Thyroid gland (tissue), 4 donors: ENCODE measurements around the gene LEUTX. TPM values are rescaled to one million over a fixed set of nuclear protein-coding genes. Genes with fewer than 3 reads are reported as not detected.
"Not testable (repeated sequence)": the region's sequence is repeated elsewhere in the genome, so short reads cannot be mapped to it uniquely, and the experiment has no call there.

Source experiments
- DNase-seq, 2 donors: peaks; one replicate each; pipeline ENCODE4 v3.0.0-alpha.2; 2019
- H3K27ac ChIP-seq, 3 donors: fragments of 200-600 bp; sonication (generic); 1 replicate in 2 of 3; 2 replicates in 1 of 3; pipeline ENCODE4 v1.5.1; 2016 to 2019; ENCODE audit warnings: mild to moderate bottlenecking in 1 of 3, moderate library complexity in 1 of 3
- H3K27me3 ChIP-seq: fragments of 200-600 bp; sonication (generic); one replicate; pipeline ENCODE4 v1.5.1; 2019
- H3K36me3 ChIP-seq, 2 donors: fragments of 200-600 bp; sonication (generic); one replicate each; pipeline ENCODE4 v1.5.1; 2016 to 2019
- H3K4me1 ChIP-seq, 2 donors: fragments of 200-600 bp; sonication (generic); one replicate each; pipeline ENCODE4 v1.5.1; 2017 to 2019
- H3K4me3 ChIP-seq, 3 donors: fragments of 200-600 bp; sonication (generic); replicated peaks in 1 of 3; 1 replicate in 2 of 3; 2 replicates in 1 of 3; pipeline ENCODE4 v1.5.1; 2016; ENCODE audit warnings: mild to moderate bottlenecking in 1 of 3
- H3K9me3 ChIP-seq: fragments of 200-600 bp; sonication (generic); one replicate; pipeline ENCODE4 v1.5.1; 2017
- CTCF ChIP-seq, 6 experiments: fragments of 200-600 bp in 3 of 6; fragments of 450-650 bp in 3 of 6; sonication (generic) in 3 of 6; IDR thresholded peaks; one replicate each; pipeline ENCODE4 v1.5.1; 2016 to 2019; ENCODE audit warnings: antibody characterized with exemption in 6 of 6, mild to moderate bottlenecking in 2 of 6, inconsistent platforms in 1 of 6, moderate library complexity in 1 of 6
- POLR2A ChIP-seq, 2 donors: fragments of 450-650 bp; IDR thresholded peaks; one replicate each; pipeline ENCODE4 v1.6.1; 2017; ENCODE audit warnings: antibody characterized with exemption in 2 of 2, mild to moderate bottlenecking in 2 of 2, moderate library complexity in 1 of 2
- WGBS, 2 donors: methylation state at CpG; one replicate each; pipeline ENCODE4 v1.1.5; 2017; 5-methylcytosine and 5-hydroxymethylcytosine counted together
- intact Hi-C: fragments of 100-400 bp; cut with DNase I; formaldehyde crosslinking; loops from one replicate; pipeline ENCODE4 v1.15.1; 2023
- total RNA-seq, 4 donors: library from RNA; depleted of rRNA; stranded (reverse); fragments of >200 nt; gene quantifications; one replicate each; pipeline ENCODE4 v1.2.3, GENCODE V29; 2016

LEUTX gene
- total RNA-seq, 4 donors from 2014 or later, result not detected

GRCh38 chr19:39754544-39754943, 24.1 kb upstream of the LEUTX start:
- Histone ChIP-seq H3K4me3 (no peak overlapping the region), H3K36me3 (no peaks in the 10 kb centered on the region), H3K9me3 (no peaks in the 10 kb centered on the region), H3K27ac (no peak overlapping the region), H3K4me1 (no peaks in the 10 kb centered on the region), H3K27me3 (no peaks in the 10 kb centered on the region)
- TF ChIP-seq CTCF (IDR thresholded peaks at IDR 0.05), result no peak
- no peak for TF ChIP-seq POLR2A (IDR thresholded peaks at IDR 0.05)
- WGBS, 2 donors, result 81 to 89% methylated on average over 2 of the region's 2 CpGs
- DNase-seq, result no peak
- intact Hi-C loops, result no loop called here

GRCh38 chr19:39754971-39755370, 23.7 kb upstream of the LEUTX start:
- no peak for DNase-seq
- Histone ChIP-seq H3K36me3 (no peaks in the 10 kb centered on the region), H3K9me3 (no peaks in the 10 kb centered on the region), H3K27me3 (no peaks in the 10 kb centered on the region), H3K4me1 (no peaks in the 10 kb centered on the region), H3K27ac (no peak overlapping the region), H3K4me3 (no peak overlapping the region)
- intact Hi-C loops, result no loop called here
- TF ChIP-seq POLR2A (IDR thresholded peaks at IDR 0.05) (no peak), CTCF (IDR thresholded peaks at IDR 0.05) (no peak)
- WGBS, 2 donors, result 65 to 68% methylated on average over 3 of the region's 3 CpGs

- WGBS, 2 donors, result 62 to 72% methylated on average over 4 of the region's 4 CpGs
- H3K4me1 ChIP-seq, result no peaks in the 10 kb centered on the region
- H3K9me3 ChIP-seq, result no peaks in the 10 kb centered on the region
- no peaks in the 10 kb centered on the region for H3K27me3 ChIP-seq
- no peaks in the 10 kb centered on the region for H3K36me3 ChIP-seq
- H3K4me3 ChIP-seq, result no peak overlapping the region
- no peak for DNase-seq
- intact Hi-C loops, result no loop called here
- no peak overlapping the region for H3K27ac ChIP-seq
- no peak for TF ChIP-seq POLR2A (IDR thresholded peaks at IDR 0.05)
- no peak for TF ChIP-seq CTCF (IDR thresholded peaks at IDR 0.05)
These were observed 19.0 kb upstream of the LEUTX start for GRCh38 chr19:39759457-39760184.

GRCh38 chr19:39761851-39762250, 16.8 kb upstream of the LEUTX start:
- intact Hi-C loops, result not testable (repeated sequence)

GRCh38 chr19:39765091-39766076, 13.3 kb upstream of the LEUTX start:
- WGBS, 2 donors, result 47 to 48% methylated on average over 16 of the region's 16 CpGs
- DNase-seq, result peak; percentile 41 to 52
- intact Hi-C loops, result no loop called here
- TF ChIP-seq CTCF (IDR thresholded peaks at IDR 0.05) (peak; percentile 42 to 77 (median 54)), POLR2A (IDR thresholded peaks at IDR 0.05) (no peak)
- Histone ChIP-seq H3K27me3 (no peaks in the 10 kb centered on the region), H3K4me3 (no peak overlapping the region), H3K27ac (no peak overlapping the region), H3K36me3 (no peaks in the 10 kb centered on the region), H3K9me3 (no peaks in the 10 kb centered on the region), H3K4me1 (peaks cover 11 to 12% of the 10 kb centered on the region in 2 donors)

More at GRCh38 chr19:39761851-39762250, 16.8 kb upstream of the LEUTX start:
- not testable (repeated sequence) for DNase-seq, H3K9me3 ChIP-seq, H3K4me1 ChIP-seq, H3K4me3 ChIP-seq, H3K27me3 ChIP-seq, H3K36me3 ChIP-seq, H3K27ac ChIP-seq
- 96 to 97% methylated on average over 1 of the region's 1 CpG for WGBS, 2 donors
